Measurements from ENCODE around the gene CHORDC1. TPM values are rescaled to one million over a fixed set of nuclear protein-coding genes. Genes with fewer than 3 reads are reported as not detected.
A peak's percentile ranks its signal among the peaks of the same experiment; 100 is the strongest.

Gene CHORDC1
- total and polyA plus RNA-seq, 10 of the 15 experiments (the other 5 are each of a cell fraction or from before 2014, with no cell fraction given) = 32.6 to 108 (median 54.3) TPM

DNA sequence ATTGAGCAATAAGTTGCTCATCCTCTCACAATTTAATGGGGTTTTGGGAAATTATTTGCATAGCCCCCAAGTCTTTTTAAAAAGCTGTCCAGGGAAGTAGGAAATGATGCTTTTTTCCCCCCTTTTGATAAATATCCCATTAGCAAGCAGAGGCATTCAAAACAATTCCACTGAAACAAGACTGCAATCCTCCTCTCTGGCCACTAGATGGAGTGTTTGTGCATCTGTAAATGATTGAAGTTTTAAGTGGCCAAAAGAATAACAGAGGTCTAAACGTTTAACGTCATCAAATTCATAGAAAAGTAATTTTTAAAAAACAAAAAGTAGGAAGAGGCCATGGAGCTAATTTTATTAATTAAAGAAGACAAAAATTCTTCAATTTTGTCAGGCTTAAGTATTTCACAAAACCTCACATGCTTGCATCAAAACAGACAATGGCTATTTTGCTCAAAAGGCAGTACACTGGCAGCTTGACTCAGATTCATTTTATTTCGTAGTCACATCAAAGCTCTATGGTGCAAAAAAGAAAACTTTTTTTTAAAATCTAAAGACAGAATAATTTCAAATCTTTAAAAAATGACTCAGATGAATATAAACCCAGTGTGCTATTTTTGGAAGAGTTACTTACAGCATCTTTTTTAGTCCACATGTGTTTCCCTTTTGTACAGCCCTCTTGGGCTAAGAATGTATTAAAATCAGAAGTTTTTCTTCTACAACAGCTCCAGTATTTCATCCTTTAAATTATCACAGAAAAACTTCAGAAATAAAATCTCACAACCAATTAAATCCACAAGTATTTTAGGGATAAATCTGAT is 17.8 kb downstream of the CHORDC1 start (continued):
- TF ChIP-seq RAD21 (IDR thresholded peaks at IDR 0.05; ENCODE audit: insufficient read depth, low read depth, low read length) (peak; percentile 76), MEF2A (IDR thresholded peaks at IDR 0.05; ENCODE audit: insufficient read depth, low read depth, low read length) (no peak), CHD1 (IDR thresholded peaks at IDR 0.05; ENCODE audit: low read depth, low read length) (no peak), POU2F2 (IDR thresholded peaks at IDR 0.05; ENCODE audit: borderline replicate concordance, low read depth, low read length) (no peak)
- TF ChIP-seq, protein P1, sequence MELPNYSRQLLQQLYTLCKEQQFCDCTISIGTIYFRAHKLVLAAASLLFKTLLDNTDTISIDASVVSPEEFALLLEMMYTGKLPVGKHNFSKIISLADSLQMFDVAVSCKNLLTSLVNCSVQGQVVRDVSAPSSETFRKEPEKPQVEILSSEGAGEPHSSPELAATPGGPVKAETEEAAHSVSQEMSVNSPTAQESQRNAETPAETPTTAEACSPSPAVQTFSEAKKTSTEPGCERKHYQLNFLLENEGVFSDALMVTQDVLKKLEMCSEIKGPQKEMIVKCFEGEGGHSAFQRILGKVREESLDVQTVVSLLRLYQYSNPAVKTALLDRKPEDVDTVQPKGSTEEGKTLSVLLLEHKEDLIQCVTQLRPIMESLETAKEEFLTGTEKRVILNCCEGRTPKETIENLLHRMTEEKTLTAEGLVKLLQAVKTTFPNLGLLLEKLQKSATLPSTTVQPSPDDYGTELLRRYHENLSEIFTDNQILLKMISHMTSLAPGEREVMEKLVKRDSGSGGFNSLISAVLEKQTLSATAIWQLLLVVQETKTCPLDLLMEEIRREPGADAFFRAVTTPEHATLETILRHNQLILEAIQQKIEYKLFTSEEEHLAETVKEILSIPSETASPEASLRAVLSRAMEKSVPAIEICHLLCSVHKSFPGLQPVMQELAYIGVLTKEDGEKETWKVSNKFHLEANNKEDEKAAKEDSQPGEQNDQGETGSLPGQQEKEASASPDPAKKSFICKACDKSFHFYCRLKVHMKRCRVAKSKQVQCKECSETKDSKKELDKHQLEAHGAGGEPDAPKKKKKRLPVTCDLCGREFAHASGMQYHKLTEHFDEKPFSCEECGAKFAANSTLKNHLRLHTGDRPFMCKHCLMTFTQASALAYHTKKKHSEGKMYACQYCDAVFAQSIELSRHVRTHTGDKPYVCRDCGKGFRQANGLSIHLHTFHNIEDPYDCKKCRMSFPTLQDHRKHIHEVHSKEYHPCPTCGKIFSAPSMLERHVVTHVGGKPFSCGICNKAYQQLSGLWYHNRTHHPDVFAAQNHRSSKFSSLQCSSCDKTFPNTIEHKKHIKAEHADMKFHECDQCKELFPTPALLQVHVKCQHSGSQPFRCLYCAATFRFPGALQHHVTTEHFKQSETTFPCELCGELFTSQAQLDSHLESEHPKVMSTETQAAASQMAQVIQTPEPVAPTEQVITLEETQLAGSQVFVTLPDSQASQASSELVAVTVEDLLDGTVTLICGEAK (IDR thresholded peaks at IDR 0.05; ENCODE audit: borderline replicate concordance) = no peak

DNA sequence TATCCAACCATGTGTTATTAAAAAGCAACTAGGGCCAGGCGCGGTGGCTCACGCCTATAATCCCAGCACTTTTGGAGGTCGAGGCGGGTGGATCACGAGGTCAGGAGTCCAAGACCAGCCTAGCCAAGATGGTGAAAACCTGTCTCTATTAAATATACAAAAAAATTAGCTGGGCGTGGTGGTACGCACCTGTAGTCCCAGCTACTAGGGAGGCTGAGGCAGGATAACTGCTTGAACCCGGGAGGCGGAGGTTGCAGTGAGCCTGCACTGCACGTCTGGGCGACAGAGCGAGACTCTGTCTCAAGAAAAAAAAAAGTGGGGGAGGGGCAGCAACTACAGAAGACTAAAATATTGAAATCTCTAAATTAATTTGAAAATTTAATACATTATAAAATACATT is 18.4 kb downstream of the CHORDC1 start:
- Histone ChIP-seq H2AFZ (ENCODE audit: control insufficient read depth, low read depth, low read length) (no peak overlapping the region), H4K20me1 (ENCODE audit: control insufficient read depth, insufficient read depth) (no peaks in the 10 kb centered on the region), H3K27me3 (replicated peaks in 1 of 2; ENCODE audit: control insufficient read depth in 2 of 2, insufficient read depth in 2 of 2, low read length in 1 of 2) (no peaks in the 10 kb centered on the region), H3K27ac (ENCODE audit: control insufficient read depth, insufficient read depth) (no peak overlapping the region), H3K4me1 (ENCODE audit: control insufficient read depth, insufficient read depth, low read length) (no peaks in the 10 kb centered on the region), H3K36me3 (ENCODE audit: control insufficient read depth in 2 of 2, insufficient read depth in 2 of 2, low read length in 1 of 2) (peaks cover 0 to 7% of the 10 kb centered on the region in 2 experiments; a peak in 2 of 4 replicates), H3K9me3 (replicated peaks; ENCODE audit: control insufficient read depth, insufficient read depth, low read length) (no peaks in the 10 kb centered on the region), H3K79me2 (ENCODE audit: control insufficient read depth, insufficient read depth, low read length) (no peaks in the 10 kb centered on the region), H3K4me3 (no peak overlapping the region), H3K9ac (ENCODE audit: control insufficient read depth, insufficient read depth, low read length) (no peak overlapping the region), H3K4me2 (ENCODE audit: control insufficient read depth, insufficient read depth) (no peak overlapping the region)
- DNase-seq (ENCODE audit: low read depth, low spot score) (no peak), ATAC-seq (no peak), FAIRE-seq (no peak)
- ChIA-PET CTCF (interaction anchor here (0.6 to 3.7 kb wide), 29 partner anchors 8 to 325 kb away, joined by 3 to 67 read pairs (median 4); partner anchors contain the start of gene CHORDC1), SMC1A (ENCODE audit: uncharacterized antibody, unreplicated experiment) (interaction anchor here (0.9 to 1.8 kb wide), 7 partner anchors 9 to 256 kb away, joined by 3 to 8 read pairs (median 3); no protein-coding TSS in a partner anchor), POLR2A (interaction anchor here (1.4 kb wide), 1 partner anchor 16 kb away, joined by 3 read pairs; no protein-coding TSS in a partner anchor), RAD21 (ENCODE audit: unreplicated experiment) (interaction anchor here (0.9 to 1.9 kb wide), 6 partner anchors 9 to 121 kb away, joined by 3 to 9 read pairs (median 3); no protein-coding TSS in a partner anchor)
- BruUV-seq (replicated peaks) = no TSS peak
- in situ Hi-C loops (cut with MboI) (no loop called here), intact Hi-C loops (cut with micrococcal nuclease; ENCODE audit: unreplicated experiment) (no loop called here)
- 96% methylated on average over 13 of the region's 13 CpGs for WGBS (ENCODE audit: insufficient coverage, insufficient replicate concordance, low lambda C conversion rate, missing lambda C conversion rate)
- no peak for TF ChIP-seq KDM1A (IDR thresholded peaks at IDR 0.05; ENCODE audit: borderline replicate concordance)
- TF ChIP-seq RCOR1 (conservative IDR thresholded peaks at IDR 0.05; ENCODE audit: low read depth, low read length) = no peak
- TF ChIP-seq, protein P2, sequence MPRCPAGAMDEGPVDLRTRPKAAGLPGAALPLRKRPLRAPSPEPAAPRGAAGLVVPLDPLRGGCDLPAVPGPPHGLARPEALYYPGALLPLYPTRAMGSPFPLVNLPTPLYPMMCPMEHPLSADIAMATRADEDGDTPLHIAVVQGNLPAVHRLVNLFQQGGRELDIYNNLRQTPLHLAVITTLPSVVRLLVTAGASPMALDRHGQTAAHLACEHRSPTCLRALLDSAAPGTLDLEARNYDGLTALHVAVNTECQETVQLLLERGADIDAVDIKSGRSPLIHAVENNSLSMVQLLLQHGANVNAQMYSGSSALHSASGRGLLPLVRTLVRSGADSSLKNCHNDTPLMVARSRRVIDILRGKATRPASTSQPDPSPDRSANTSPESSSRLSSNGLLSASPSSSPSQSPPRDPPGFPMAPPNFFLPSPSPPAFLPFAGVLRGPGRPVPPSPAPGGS (IDR thresholded peaks at IDR 0.05; ENCODE audit: borderline replicate concordance, insufficient read depth, low read depth, low read length, poor library complexity, severe bottlenecking) = no peak
- TF ChIP-seq, protein P3, sequence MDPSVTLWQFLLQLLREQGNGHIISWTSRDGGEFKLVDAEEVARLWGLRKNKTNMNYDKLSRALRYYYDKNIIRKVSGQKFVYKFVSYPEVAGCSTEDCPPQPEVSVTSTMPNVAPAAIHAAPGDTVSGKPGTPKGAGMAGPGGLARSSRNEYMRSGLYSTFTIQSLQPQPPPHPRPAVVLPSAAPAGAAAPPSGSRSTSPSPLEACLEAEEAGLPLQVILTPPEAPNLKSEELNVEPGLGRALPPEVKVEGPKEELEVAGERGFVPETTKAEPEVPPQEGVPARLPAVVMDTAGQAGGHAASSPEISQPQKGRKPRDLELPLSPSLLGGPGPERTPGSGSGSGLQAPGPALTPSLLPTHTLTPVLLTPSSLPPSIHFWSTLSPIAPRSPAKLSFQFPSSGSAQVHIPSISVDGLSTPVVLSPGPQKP (IDR thresholded peaks at IDR 0.05; ENCODE audit: low read depth, low read length) = no peak

All from GM12878 (cell line).